ENCODE measurements around the gene CFAP77.

- TF ChIP-seq POLR2A (IDR thresholded peaks at IDR 0.05; ENCODE audit: low read depth) (no peak), CTCF (IDR thresholded peaks at IDR 0.05) (no peak), POLR2AphosphoS5 (IDR thresholded peaks at IDR 0.05) (no peak)
Observed at GRCh38 chr9:132594412-132594811, 184.4 kb downstream of the CFAP77 start.
